Omental fat pad (tissue), 4 donors: ENCODE results near the gene TDRD7. TPM values are rescaled to one million over a fixed set of nuclear protein-coding genes. Genes with fewer than 3 reads are reported as not detected.

ENCODE experiments used
- ATAC-seq: fragments of 150-250 bp; one replicate; pipeline ENCODE4 v1.9.1; 2016; ENCODE audit warnings: mild to moderate bottlenecking, moderate library complexity; ENCODE audit not compliant: low FRiP score
- DNase-seq: peaks from one replicate; pipeline ENCODE4 v3.0.0-alpha.2; 2019; ENCODE audit warnings: low spot score
- total RNA-seq, 4 donors: library from RNA; depleted of rRNA; stranded (reverse); fragments of >200 nt; gene quantifications; one replicate each; pipeline ENCODE4 v1.1.0, GENCODE V29; 2016
- TF ChIP-seq, protein P1 (sequence below), 3 donors: fragments of 450-650 bp; IDR thresholded peaks; one replicate each; pipeline ENCODE4 v1.5.1; 2016 to 2017; ENCODE audit warnings: antibody characterized with exemption in 3 of 3, mild to moderate bottlenecking in 3 of 3, moderate library complexity in 2 of 3

Gene TDRD7
- total RNA-seq, 4 donors from 2014 or later: 8.0 to 18.1 (median 11.1) TPM

DNA sequence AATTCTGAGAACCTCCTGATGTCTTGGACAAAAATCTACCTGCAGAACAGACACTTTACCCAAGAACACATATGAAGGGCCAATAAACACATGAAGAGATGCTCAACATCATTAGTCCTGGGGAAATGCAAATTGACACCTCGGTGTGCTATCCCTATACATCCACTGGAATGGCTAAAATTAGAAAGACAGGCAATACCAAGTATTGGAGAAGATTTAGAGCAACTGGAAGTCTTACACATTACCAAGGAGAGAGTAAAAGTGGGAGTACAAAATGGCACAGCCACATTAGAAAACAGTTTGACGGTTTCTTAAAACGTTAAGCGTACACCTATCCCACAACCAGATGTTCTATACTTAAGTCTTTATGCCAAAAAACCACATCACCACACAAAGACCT lies 3.3 kb upstream of the TDRD7 start:
- TF ChIP-seq, protein P1, sequence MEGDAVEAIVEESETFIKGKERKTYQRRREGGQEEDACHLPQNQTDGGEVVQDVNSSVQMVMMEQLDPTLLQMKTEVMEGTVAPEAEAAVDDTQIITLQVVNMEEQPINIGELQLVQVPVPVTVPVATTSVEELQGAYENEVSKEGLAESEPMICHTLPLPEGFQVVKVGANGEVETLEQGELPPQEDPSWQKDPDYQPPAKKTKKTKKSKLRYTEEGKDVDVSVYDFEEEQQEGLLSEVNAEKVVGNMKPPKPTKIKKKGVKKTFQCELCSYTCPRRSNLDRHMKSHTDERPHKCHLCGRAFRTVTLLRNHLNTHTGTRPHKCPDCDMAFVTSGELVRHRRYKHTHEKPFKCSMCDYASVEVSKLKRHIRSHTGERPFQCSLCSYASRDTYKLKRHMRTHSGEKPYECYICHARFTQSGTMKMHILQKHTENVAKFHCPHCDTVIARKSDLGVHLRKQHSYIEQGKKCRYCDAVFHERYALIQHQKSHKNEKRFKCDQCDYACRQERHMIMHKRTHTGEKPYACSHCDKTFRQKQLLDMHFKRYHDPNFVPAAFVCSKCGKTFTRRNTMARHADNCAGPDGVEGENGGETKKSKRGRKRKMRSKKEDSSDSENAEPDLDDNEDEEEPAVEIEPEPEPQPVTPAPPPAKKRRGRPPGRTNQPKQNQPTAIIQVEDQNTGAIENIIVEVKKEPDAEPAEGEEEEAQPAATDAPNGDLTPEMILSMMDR (IDR thresholded peaks at IDR 0.05): no peak
- no peak for DNase-seq
- ATAC-seq: no peak

DNA sequence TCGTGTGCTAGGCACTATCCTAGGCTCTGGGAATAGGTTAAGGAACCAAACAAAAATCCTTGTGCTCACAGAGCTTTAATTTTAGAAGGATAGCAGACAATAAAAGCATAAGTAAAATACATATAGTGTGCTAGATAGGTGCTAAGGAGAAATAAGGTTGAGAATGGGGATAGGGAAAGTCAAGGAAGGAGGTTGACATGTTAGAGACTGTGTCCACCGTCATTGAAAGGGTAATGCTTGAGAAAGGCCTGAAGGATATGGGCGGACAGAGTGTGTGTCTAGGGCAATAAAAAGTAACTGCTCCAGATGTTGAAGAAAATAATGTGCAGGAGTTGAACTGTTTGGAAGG lies 482 bp upstream of the TDRD7 start:
- DNase-seq (no peak), ATAC-seq (no peak)
- TF ChIP-seq, protein P1 (IDR thresholded peaks at IDR 0.05): no peak

DNA sequence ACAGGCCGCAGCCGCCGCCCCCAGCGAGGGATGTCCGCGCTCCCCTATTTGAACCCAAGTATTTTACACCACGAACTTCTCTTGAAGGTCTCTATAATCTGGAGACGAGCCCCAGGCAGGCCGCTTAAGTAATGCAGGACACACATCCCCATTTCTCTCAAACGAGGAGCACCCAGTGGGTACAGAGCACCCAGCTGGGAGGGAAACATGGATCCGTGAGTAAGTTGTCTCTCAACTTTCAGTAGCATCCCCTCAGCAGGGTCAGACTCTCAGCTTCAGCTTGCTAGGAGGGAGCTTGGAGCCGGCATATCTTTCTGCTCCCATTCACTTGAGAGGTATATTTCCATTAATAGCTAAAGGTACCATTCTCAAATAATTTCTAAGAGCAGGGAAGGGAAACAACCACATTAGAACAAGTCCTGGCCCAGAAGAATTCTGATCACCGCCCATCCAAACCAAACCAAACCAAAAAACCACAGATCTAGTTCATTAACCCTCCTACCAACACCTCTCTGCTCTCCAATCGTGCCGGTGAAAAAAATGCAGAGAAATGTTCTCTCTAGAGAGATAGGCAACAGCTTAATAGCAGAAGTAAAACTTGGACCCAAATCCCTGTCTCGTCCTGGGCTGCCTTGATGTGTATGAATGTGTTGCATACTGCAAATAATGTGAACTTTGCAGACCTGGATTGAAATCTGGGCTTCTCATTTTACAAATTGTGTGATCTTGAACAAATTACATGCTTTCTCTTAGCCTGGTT lies 910 bp downstream of the TDRD7 start:
- no peak for ATAC-seq
- DNase-seq: no peak
- TF ChIP-seq, protein P1 (IDR thresholded peaks at IDR 0.05): no peak

DNA sequence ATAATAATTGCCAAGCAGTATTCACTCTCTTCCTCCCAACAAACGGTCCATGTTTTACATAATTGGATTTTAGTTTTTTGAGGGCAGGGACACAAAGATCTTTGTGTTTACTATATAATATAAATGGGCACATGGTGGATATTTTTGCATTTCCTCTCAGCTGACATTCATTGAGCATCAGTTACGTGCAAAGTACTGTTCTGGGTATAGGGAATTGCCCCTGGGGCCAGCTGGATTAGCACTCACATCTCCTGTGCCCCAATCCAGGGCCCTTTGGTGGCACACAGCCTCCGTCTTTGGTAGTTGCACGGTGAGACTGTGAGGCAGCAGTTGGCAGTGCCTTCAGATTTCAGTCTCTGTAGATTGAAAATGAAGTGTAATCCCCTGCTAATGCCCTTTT lies 1.6 kb downstream of the TDRD7 start:
- ATAC-seq (no peak), DNase-seq (no peak)
- TF ChIP-seq, protein P1 (IDR thresholded peaks at IDR 0.05): no peak

DNA sequence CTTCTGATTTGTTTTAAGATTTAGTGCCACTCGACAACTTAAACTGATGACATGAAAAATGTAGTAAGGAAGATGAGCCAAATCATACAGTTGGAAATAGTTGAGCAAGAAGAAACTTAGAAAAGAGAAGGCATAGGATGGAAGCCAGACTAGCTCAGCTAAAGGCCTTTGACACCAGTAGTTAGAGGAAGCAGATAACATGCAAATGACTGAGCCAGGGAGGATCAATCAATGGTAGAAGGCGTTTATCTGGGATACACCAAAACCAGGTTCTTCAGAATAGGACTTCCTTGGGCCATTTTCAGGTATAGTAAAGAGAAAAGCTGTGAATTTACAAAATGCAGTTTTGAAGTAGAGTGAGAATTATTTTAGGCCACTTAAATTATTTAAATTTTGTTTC lies 3.2 kb downstream of the TDRD7 start:
- ATAC-seq: no peak
- TF ChIP-seq, protein P1 (IDR thresholded peaks at IDR 0.05): no peak

DNA sequence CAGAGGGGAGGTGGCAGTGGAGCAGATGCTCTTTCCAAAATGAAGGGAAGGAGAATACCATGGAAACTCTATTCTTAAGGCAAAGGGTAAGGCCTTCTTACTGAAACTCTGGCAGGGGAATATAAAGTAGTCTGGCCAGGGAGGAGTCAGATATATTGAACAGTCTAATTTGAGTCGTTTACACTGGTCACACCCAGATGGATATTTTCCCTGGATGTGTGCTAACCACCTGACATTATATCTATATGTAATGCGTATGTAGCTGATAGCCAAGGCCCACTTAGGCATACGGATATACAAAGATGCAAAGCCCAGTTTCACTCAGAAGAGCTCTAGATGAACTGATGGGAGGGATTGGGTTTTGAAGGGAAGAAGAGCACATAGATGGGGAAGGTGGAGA lies 7.0 kb downstream of the TDRD7 start:
- DNase-seq: no peak
- ATAC-seq: no peak
- TF ChIP-seq, protein P1 (IDR thresholded peaks at IDR 0.05): no peak

More for the DNA sequence above, 3.2 kb downstream of the TDRD7 start:
- DNase-seq: no peak

DNA sequence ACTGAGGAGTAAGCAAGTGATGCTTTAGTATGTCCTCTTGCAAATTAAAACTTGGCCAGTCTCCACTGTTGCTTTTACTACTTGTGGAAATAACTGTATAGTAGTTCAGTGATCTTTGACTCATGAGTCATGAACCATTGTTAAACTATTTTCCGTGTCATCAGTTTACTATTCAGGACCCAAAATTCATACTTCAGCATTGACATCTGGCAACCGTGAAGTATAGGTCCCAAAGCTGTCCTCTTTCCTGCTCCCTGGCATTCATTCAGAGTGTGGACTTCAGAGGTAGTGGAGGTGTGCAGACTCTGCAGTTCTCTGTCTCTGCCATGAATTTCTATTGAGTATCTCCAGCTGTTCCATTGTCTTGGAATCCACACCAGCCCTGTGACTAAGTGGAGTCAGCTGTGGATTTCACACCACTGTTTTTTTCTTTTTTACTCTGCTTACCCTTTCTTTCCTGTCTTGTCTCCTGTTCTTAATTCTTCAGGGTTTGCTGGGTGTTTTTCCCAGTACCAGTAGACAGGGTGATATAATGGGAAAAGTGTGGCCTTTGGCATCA lies 7.5 kb downstream of the TDRD7 start:
- ATAC-seq: no peak
- TF ChIP-seq, protein P1 (IDR thresholded peaks at IDR 0.05): no peak
- no peak for DNase-seq
